ENCODE measurements around the gene ANGPT4. TPM values are rescaled to one million over a fixed set of nuclear protein-coding genes. Genes with fewer than 3 reads are reported as not detected.

The ANGPT4 gene
- total and polyA plus RNA-seq, 8 donors: 0.05 to 1.8 (median 0.18) TPM; not detected in 4

GRCh38 chr20:833121-833449 lies 83.0 kb downstream of the ANGPT4 start:
- no peak for TF ChIP-seq CTCF (IDR thresholded peaks at IDR 0.05)
- TF ChIP-seq EP300 (IDR thresholded peaks at IDR 0.05): no peak
- TF ChIP-seq POLR2AphosphoS5 (IDR thresholded peaks at IDR 0.05): no peak
- TF ChIP-seq POLR2A (IDR thresholded peaks at IDR 0.05): no peak
- H3K9me3 ChIP-seq: peaks cover 0 to 4% (median 0%) of the 10 kb centered on the region in 4 donors
- DNase-seq: peak in 1 of 2 donors; percentile 41
- intact Hi-C loops (cut with DNase I; ENCODE audit: low total_unique reads): no loop called here
- H3K36me3 ChIP-seq: no peaks in the 10 kb centered on the region
- WGBS, 5 donors: 4 to 8% (median 5%) methylated on average over 4 of the region's 4 CpGs
- H3K27me3 ChIP-seq: no peaks in the 10 kb centered on the region
- H3K4me3 ChIP-seq: peak overlapping the region; percentile 75 to 79 (median 76)
- peaks cover 15 to 40% (median 26%) of the 10 kb centered on the region in 4 donors for H3K4me1 ChIP-seq
- peak overlapping the region; percentile 39 to 88 (median 87) for H3K27ac ChIP-seq

- H3K36me3 ChIP-seq: no peaks in the 10 kb centered on the region
- intact Hi-C loops (cut with DNase I; ENCODE audit: low total_unique reads): no loop called here
- no peaks in the 10 kb centered on the region for H3K9me3 ChIP-seq
- no peak for TF ChIP-seq POLR2A (IDR thresholded peaks at IDR 0.05)
- no peak for TF ChIP-seq EP300 (IDR thresholded peaks at IDR 0.05)
- no peak for TF ChIP-seq POLR2AphosphoS5 (IDR thresholded peaks at IDR 0.05)
- TF ChIP-seq CTCF (IDR thresholded peaks at IDR 0.05): no peak
- no peaks in the 10 kb centered on the region for H3K27me3 ChIP-seq
- no peak for DNase-seq
- 97 to 100% (median 100%) methylated on average over 2 to 3 of the region's 3 CpGs for WGBS, 5 donors
- no peak overlapping the region for H3K4me3 ChIP-seq
- H3K27ac ChIP-seq: no peak overlapping the region
- peaks cover 15 to 37% (median 26%) of the 10 kb centered on the region in 4 donors for H3K4me1 ChIP-seq
These were observed 84.2 kb downstream of the ANGPT4 start for GRCh38 chr20:831956-832355.

GRCh38 chr20:831251-831650 lies 84.9 kb downstream of the ANGPT4 start:
- H3K4me1 ChIP-seq: peaks cover 15 to 33% (median 25%) of the 10 kb centered on the region in 4 donors
- WGBS, 5 donors: 85 to 89% (median 86%) methylated on average over 3 of the region's 3 CpGs
- no peak overlapping the region for H3K27ac ChIP-seq
- no peak for DNase-seq
- no peak for TF ChIP-seq EP300 (IDR thresholded peaks at IDR 0.05)
- TF ChIP-seq POLR2A (IDR thresholded peaks at IDR 0.05): no peak
- no peak for TF ChIP-seq CTCF (IDR thresholded peaks at IDR 0.05)
- TF ChIP-seq POLR2AphosphoS5 (IDR thresholded peaks at IDR 0.05): no peak
- no peaks in the 10 kb centered on the region for H3K36me3 ChIP-seq
- no peaks in the 10 kb centered on the region for H3K27me3 ChIP-seq
- no peaks in the 10 kb centered on the region for H3K9me3 ChIP-seq
- intact Hi-C loops (cut with DNase I; ENCODE audit: low total_unique reads): no loop called here
- H3K4me3 ChIP-seq: no peak overlapping the region

- WGBS, 5 donors: 69 to 84% (median 78%) methylated on average over 8 of the region's 8 CpGs
These were observed 86.1 kb downstream of the ANGPT4 start for GRCh38 chr20:830011-830521.

More at GRCh38 chr20:830011-830521, 86.1 kb downstream of the ANGPT4 start:
- Histone ChIP-seq H3K36me3 (no peaks in the 10 kb centered on the region), H3K27me3 (no peaks in the 10 kb centered on the region), H3K9me3 (no peaks in the 10 kb centered on the region), H3K4me1 (peaks cover 13 to 22% (median 17%) of the 10 kb centered on the region in 4 donors), H3K4me3 (no peak overlapping the region), H3K27ac (no peak overlapping the region)
- no peak for DNase-seq
- TF ChIP-seq CTCF (IDR thresholded peaks at IDR 0.05) (no peak), POLR2AphosphoS5 (IDR thresholded peaks at IDR 0.05) (no peak), POLR2A (IDR thresholded peaks at IDR 0.05) (no peak), EP300 (IDR thresholded peaks at IDR 0.05) (no peak)
- intact Hi-C loops (cut with DNase I; ENCODE audit: low total_unique reads): no loop called here

All from stomach (tissue), 9 donors.